ENCODE measurements around the gene NT5C3A.

The NT5C3A gene

GRCh38 chr7:33089142-33089541 lies 26.6 kb upstream of the NT5C3A start:
- Mint-ChIP-seq H3K9me3 (peaks cover 3% of the 10 kb centered on the region), H3K27ac (no peak overlapping the region), H3K27me3 (ENCODE audit: low read depth) (peaks cover 3% of the 10 kb centered on the region), H3K36me3 (ENCODE audit: low read depth) (peaks cover 4% of the 10 kb centered on the region), H3K4me1 (ENCODE audit: low read depth) (no peaks in the 10 kb centered on the region), H3K4me3 (no peak overlapping the region)

DNA sequence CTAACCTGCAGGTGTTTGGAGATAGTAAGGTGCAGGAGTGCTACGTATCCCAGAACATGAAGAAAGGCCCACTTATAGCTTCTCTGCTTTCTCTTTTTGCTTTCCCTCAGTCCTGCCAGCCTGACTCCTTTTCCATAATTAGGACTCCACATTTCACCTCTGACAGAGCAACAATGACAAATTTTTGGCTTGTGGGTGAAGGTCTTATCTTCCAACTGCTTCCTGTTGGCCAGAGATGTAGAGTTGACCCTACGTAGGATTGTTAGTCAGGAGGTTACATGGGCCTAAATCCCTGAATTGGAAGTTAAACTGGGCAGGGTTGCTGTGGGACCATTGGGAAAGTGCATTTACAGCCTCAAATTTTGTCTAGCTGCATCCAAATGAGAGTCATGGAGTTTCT lies 25.3 kb upstream of the NT5C3A start:
- peaks cover 3% of the 10 kb centered on the region for H3K27me3 Mint-ChIP-seq (ENCODE audit: low read depth)
- peaks cover 3% of the 10 kb centered on the region for H3K36me3 Mint-ChIP-seq (ENCODE audit: low read depth)
- H3K27ac Mint-ChIP-seq = no peak overlapping the region
- peaks cover 3% of the 10 kb centered on the region for H3K9me3 Mint-ChIP-seq
- no peak overlapping the region for H3K4me3 Mint-ChIP-seq
- no peaks in the 10 kb centered on the region for H3K4me1 Mint-ChIP-seq (ENCODE audit: low read depth)

- H3K27me3 Mint-ChIP-seq (ENCODE audit: low read depth) = peaks cover 3% of the 10 kb centered on the region
- H3K4me1 Mint-ChIP-seq (ENCODE audit: low read depth) = no peaks in the 10 kb centered on the region
- peaks cover 3% of the 10 kb centered on the region for H3K9me3 Mint-ChIP-seq
- H3K27ac Mint-ChIP-seq = no peak overlapping the region
- no peak overlapping the region for H3K4me3 Mint-ChIP-seq
- no peaks in the 10 kb centered on the region for H3K36me3 Mint-ChIP-seq (ENCODE audit: low read depth)
Measured at GRCh38 chr7:33087356-33087755, 24.8 kb upstream of the NT5C3A start.

DNA sequence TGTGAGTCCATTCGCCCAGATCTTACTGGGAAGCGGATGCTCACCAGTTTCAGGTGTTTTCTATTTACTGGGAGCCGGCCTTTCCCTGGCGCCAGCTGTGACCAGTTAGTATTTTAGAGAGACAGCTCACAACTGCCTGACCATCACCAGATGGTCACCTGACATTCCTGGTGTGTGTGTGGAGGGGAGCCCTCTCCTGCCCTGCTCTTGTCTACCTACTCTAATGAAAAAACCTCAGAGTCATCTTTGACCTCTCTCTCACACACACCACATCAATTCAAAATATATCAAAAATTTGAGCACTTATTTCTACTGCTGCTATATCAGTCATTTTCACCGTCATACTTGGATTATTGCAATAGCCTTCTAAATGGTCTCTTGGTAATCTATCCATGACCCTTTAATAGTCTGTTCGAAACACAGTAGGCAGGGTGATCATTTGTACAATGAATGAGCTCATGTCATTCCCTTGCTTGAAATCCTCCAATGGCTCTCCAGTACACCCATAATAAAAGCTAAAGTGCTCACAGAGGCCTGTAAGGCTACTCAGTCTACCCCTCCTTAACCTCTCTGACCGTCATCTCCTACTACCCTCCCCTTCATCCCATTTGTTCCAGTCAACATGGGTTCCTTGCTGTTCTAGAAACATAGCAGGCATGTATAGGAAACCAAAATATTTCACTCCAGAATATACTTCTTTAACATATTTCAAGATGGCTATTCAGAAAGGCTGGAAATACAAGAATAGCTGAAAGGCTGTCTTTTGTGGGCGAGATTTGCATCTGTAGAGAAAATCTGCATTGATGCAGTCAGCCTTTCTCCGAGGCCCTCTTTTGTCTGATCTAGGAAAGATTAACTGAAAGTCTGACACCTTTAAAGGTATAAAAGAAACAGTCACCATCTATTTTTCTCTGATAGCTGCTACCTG lies 17.5 kb upstream of the NT5C3A start:
- Mint-ChIP-seq H3K27me3 (ENCODE audit: low read depth) (peaks cover 22% of the 10 kb centered on the region), H3K36me3 (ENCODE audit: low read depth) (no peaks in the 10 kb centered on the region), H3K9me3 (no peaks in the 10 kb centered on the region)

GRCh38 chr7:33079096-33079495 lies 16.5 kb upstream of the NT5C3A start:
- Mint-ChIP-seq H3K4me1 (ENCODE audit: low read depth) (no peaks in the 10 kb centered on the region), H3K4me3 (no peak overlapping the region), H3K36me3 (ENCODE audit: low read depth) (no peaks in the 10 kb centered on the region), H3K27ac (no peak overlapping the region), H3K9me3 (no peaks in the 10 kb centered on the region), H3K27me3 (ENCODE audit: low read depth) (peaks cover 26% of the 10 kb centered on the region)

More for the DNA sequence above, 17.5 kb upstream of the NT5C3A start:
- no peak overlapping the region for H3K4me3 Mint-ChIP-seq
- H3K4me1 Mint-ChIP-seq (ENCODE audit: low read depth) = no peaks in the 10 kb centered on the region
- no peak overlapping the region for H3K27ac Mint-ChIP-seq

- Mint-ChIP-seq H3K9me3 (peaks cover 5% of the 10 kb centered on the region), H3K27me3 (ENCODE audit: low read depth) (peaks cover 26% of the 10 kb centered on the region), H3K4me1 (ENCODE audit: low read depth) (no peaks in the 10 kb centered on the region), H3K27ac (no peak overlapping the region), H3K4me3 (no peak overlapping the region), H3K36me3 (ENCODE audit: low read depth) (no peaks in the 10 kb centered on the region)
Measured at GRCh38 chr7:33076737-33077136, 14.2 kb upstream of the NT5C3A start.

- Mint-ChIP-seq H3K9me3 (peaks cover 12% of the 10 kb centered on the region), H3K27me3 (ENCODE audit: low read depth) (peaks cover 29% of the 10 kb centered on the region), H3K4me1 (ENCODE audit: low read depth) (no peaks in the 10 kb centered on the region), H3K36me3 (ENCODE audit: low read depth) (no peaks in the 10 kb centered on the region), H3K27ac (no peak overlapping the region), H3K4me3 (no peak overlapping the region)
Measured at GRCh38 chr7:33075818-33076518, 13.4 kb upstream of the NT5C3A start.

DNA sequence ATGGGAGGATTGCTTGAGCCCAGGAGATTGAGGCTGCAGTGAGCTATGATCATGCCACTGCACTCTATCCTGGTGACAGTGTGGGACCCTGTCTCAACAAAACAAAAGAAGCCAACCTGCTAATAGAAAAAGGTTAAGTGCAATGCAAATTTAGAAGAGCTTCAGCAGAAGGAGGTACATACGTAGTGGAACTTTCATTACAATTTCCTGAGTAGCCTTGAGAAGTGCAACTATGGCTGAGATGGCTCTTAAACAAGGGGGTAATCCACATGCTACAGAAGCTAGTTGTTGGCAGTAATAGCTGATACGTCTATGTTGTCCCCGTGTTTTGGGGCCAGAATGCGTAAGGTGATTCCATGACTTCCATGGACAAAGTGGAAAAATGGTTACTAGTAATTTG lies 10.7 kb upstream of the NT5C3A start:
- Mint-ChIP-seq H3K4me1 (ENCODE audit: low read depth) (no peaks in the 10 kb centered on the region), H3K36me3 (ENCODE audit: low read depth) (no peaks in the 10 kb centered on the region), H3K27ac (no peak overlapping the region), H3K4me3 (no peak overlapping the region), H3K27me3 (ENCODE audit: low read depth) (peaks cover 19% of the 10 kb centered on the region), H3K9me3 (peaks cover 26% of the 10 kb centered on the region)

GRCh38 chr7:33072471-33072870 lies 9.9 kb upstream of the NT5C3A start:
- H3K4me1 Mint-ChIP-seq (ENCODE audit: low read depth) = no peaks in the 10 kb centered on the region
- peaks cover 19% of the 10 kb centered on the region for H3K27me3 Mint-ChIP-seq (ENCODE audit: low read depth)
- no peak overlapping the region for H3K27ac Mint-ChIP-seq
- H3K9me3 Mint-ChIP-seq = peaks cover 26% of the 10 kb centered on the region
- no peak overlapping the region for H3K4me3 Mint-ChIP-seq
- H3K36me3 Mint-ChIP-seq (ENCODE audit: low read depth) = no peaks in the 10 kb centered on the region

DNA sequence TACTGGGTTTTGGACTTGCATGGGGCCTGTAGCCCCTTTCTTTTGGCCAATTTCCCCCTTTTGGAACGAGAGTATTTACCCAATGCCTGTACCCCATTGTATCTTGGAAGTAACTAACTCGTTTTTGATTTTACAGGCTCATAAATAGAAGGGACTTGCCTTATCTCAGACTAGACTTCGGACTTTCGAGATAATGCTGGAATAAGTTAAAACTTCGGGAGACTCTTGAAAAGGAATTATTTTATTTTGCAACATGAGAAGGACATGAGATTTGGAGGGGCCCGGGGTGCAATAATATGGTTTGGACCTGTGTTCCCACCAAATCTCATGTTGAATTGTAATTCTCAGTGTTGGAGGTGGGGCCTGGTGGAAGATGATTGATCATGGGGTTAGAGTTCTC lies 8.3 kb upstream of the NT5C3A start:
- Mint-ChIP-seq H3K27me3 (ENCODE audit: low read depth) (peaks cover 31% of the 10 kb centered on the region), H3K4me3 (no peak overlapping the region), H3K27ac (no peak overlapping the region), H3K36me3 (ENCODE audit: low read depth) (peaks cover 4% of the 10 kb centered on the region), H3K4me1 (ENCODE audit: low read depth) (no peaks in the 10 kb centered on the region), H3K9me3 (peaks cover 39% of the 10 kb centered on the region)

GRCh38 chr7:33070277-33070676 lies 7.7 kb upstream of the NT5C3A start:
- Mint-ChIP-seq H3K27me3 (ENCODE audit: low read depth) (peaks cover 30% of the 10 kb centered on the region), H3K4me3 (no peak overlapping the region)

GRCh38 chr7:33067921-33068320 lies 5.3 kb upstream of the NT5C3A start:
- no peak overlapping the region for H3K4me3 Mint-ChIP-seq
- H3K27me3 Mint-ChIP-seq (ENCODE audit: low read depth) = peaks cover 20% of the 10 kb centered on the region
- H3K36me3 Mint-ChIP-seq (ENCODE audit: low read depth) = peaks cover 7% of the 10 kb centered on the region
- no peak overlapping the region for H3K27ac Mint-ChIP-seq
- H3K9me3 Mint-ChIP-seq = peaks cover 54% of the 10 kb centered on the region
- H3K4me1 Mint-ChIP-seq (ENCODE audit: low read depth) = peaks cover 8% of the 10 kb centered on the region

More at GRCh38 chr7:33070277-33070676, 7.7 kb upstream of the NT5C3A start:
- Mint-ChIP-seq H3K27ac (no peak overlapping the region), H3K36me3 (ENCODE audit: low read depth) (peaks cover 6% of the 10 kb centered on the region), H3K9me3 (peaks cover 44% of the 10 kb centered on the region), H3K4me1 (ENCODE audit: low read depth) (no peaks in the 10 kb centered on the region)

- peaks cover 20% of the 10 kb centered on the region for H3K27me3 Mint-ChIP-seq (ENCODE audit: low read depth)
- no peak overlapping the region for H3K4me3 Mint-ChIP-seq
- H3K4me1 Mint-ChIP-seq (ENCODE audit: low read depth) = peaks cover 8% of the 10 kb centered on the region
- peaks cover 49% of the 10 kb centered on the region for H3K9me3 Mint-ChIP-seq
- H3K27ac Mint-ChIP-seq = no peak overlapping the region
- H3K36me3 Mint-ChIP-seq (ENCODE audit: low read depth) = peaks cover 7% of the 10 kb centered on the region
Measured at GRCh38 chr7:33066771-33067170, 4.2 kb upstream of the NT5C3A start.

DNA sequence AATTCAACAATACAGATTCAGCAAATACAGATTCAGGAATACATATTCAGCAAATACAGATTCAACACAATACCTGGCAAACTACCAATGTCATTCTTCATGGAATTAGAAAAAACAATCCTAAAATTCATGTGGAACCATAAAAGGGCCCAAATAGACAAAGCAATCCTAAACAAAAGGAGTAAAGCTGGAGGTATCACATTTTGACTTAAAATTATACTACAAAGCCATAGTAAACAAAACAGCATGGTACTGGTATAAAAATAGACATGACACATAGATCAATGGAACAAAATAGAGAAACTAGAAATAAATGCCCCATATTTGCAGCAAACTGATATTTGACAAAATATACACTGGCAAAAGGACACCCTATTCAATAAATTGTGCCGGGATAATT lies 3.4 kb upstream of the NT5C3A start:
- H3K36me3 Mint-ChIP-seq (ENCODE audit: low read depth) = peaks cover 7% of the 10 kb centered on the region
- no peak overlapping the region for H3K27ac Mint-ChIP-seq
- H3K27me3 Mint-ChIP-seq (ENCODE audit: low read depth) = peaks cover 17% of the 10 kb centered on the region
- H3K4me1 Mint-ChIP-seq (ENCODE audit: low read depth) = peaks cover 10% of the 10 kb centered on the region
- H3K9me3 Mint-ChIP-seq = peaks cover 42% of the 10 kb centered on the region
- H3K4me3 Mint-ChIP-seq = no peak overlapping the region
